ENCODE measurements around the gene HDAC11. TPM values are rescaled to one million over a fixed set of nuclear protein-coding genes. Genes with fewer than 3 reads are reported as not detected.

HDAC11 gene
- total and polyA plus RNA-seq, 10 of the 15 experiments (the other 5 are each of a cell fraction or from before 2014, with no cell fraction given): 0.04 to 0.76 (median 0.22) TPM; not detected in 1

GRCh38 chr3:13547591-13548371 is 67.7 kb downstream of the HDAC11 start:
- H3K27ac ChIP-seq (ENCODE audit: control insufficient read depth, insufficient read depth): no peak overlapping the region
- intact Hi-C loops (cut with micrococcal nuclease; ENCODE audit: unreplicated experiment): no loop called here
- ChIA-PET CTCF (no interaction called here), RAD21 (ENCODE audit: unreplicated experiment) (no interaction called here), POLR2A (no interaction called here), SMC1A (ENCODE audit: uncharacterized antibody, unreplicated experiment) (no interaction called here)
- no peak overlapping the region for H3K9ac ChIP-seq (ENCODE audit: control insufficient read depth, insufficient read depth, low read length)
- TF ChIP-seq USF2 (IDR thresholded peaks at IDR 0.05; ENCODE audit: borderline replicate concordance, low read depth, low read length): no peak
- no peak for TF ChIP-seq PBX3 (IDR thresholded peaks at IDR 0.05; ENCODE audit: insufficient replicate concordance, low read depth, low read length)
- no peak for TF ChIP-seq SREBF1 (IDR thresholded peaks at IDR 0.05; ENCODE audit: low read length)
- no peak for TF ChIP-seq SPI1 (IDR thresholded peaks at IDR 0.05; ENCODE audit: borderline replicate concordance, insufficient read depth, low read depth, low read length)
- TF ChIP-seq BMI1 (IDR thresholded peaks at IDR 0.05; ENCODE audit: borderline replicate concordance): no peak
- H3K4me1 ChIP-seq (ENCODE audit: control insufficient read depth, insufficient read depth, low read length): no peaks in the 10 kb centered on the region
- ATAC-seq (no peak), DNase-seq (ENCODE audit: low read depth, low spot score) (no peak), FAIRE-seq (no peak)
- H3K27me3 ChIP-seq (replicated peaks in 1 of 2; ENCODE audit: control insufficient read depth in 2 of 2, insufficient read depth in 2 of 2, low read length in 1 of 2): peaks cover 5 to 11% of the 10 kb centered on the region in 2 experiments
- H2AFZ ChIP-seq (ENCODE audit: control insufficient read depth, low read depth, low read length): no peak overlapping the region
- H3K4me3 ChIP-seq: no peak overlapping the region
- no peak overlapping the region for H3K4me2 ChIP-seq (ENCODE audit: control insufficient read depth, insufficient read depth)
- 54% methylated on average over 10 of the region's 10 CpGs for WGBS (ENCODE audit: insufficient coverage, insufficient replicate concordance, low lambda C conversion rate, missing lambda C conversion rate)
- H3K9me3 ChIP-seq (replicated peaks; ENCODE audit: control insufficient read depth, insufficient read depth, low read length): no peaks in the 10 kb centered on the region; the same call in 2 of the 3 replicates
- in situ Hi-C loops (cut with MboI): no loop called here
- H3K36me3 ChIP-seq (ENCODE audit: control insufficient read depth in 2 of 2, insufficient read depth in 2 of 2, low read length in 1 of 2): no peaks in the 10 kb centered on the region
- no TSS peak for BruUV-seq (replicated peaks)
- H4K20me1 ChIP-seq (ENCODE audit: control insufficient read depth, insufficient read depth): no peaks in the 10 kb centered on the region; the same call in 1 of the 2 replicates
- no peaks in the 10 kb centered on the region for H3K79me2 ChIP-seq (ENCODE audit: control insufficient read depth, insufficient read depth, low read length)
